KOPT-K1 (cell line): ENCODE measurements around the gene DUSP1.

Source experiments
- H3K27ac ChIP-seq: fragments of 200-600 bp; sonication (generic); 2 replicates; pipeline ENCODE4 v1.5.1; 2016; ENCODE audit warnings: antibody characterized with exemption, mild to moderate bottlenecking, low read depth, low read length; ENCODE audit not compliant: poor library complexity, severe bottlenecking
- H3K36me3 ChIP-seq: fragments of 200-600 bp; sonication (generic); 2 replicates; pipeline ENCODE4 v1.5.1; 2017; ENCODE audit warnings: antibody characterized with exemption, mild to moderate bottlenecking, low read length, moderate library complexity; ENCODE audit not compliant: insufficient read depth
- H3K9me3 ChIP-seq: fragments of 200-600 bp; sonication (generic); 2 replicates; pipeline ENCODE4 v1.5.1; 2017; ENCODE audit warnings: antibody characterized with exemption, low read length, mild to moderate bottlenecking; ENCODE audit not compliant: insufficient read depth, poor library complexity, severe bottlenecking

Gene DUSP1

GRCh38 chr5:172721455-172722326, 49.3 kb downstream of the DUSP1 start:
- no peaks in the 10 kb centered on the region for H3K36me3 ChIP-seq
- no peaks in the 10 kb centered on the region for H3K9me3 ChIP-seq
- no peak overlapping the region for H3K27ac ChIP-seq

GRCh38 chr5:172720655-172721054, 50.3 kb downstream of the DUSP1 start:
- no peaks in the 10 kb centered on the region for H3K9me3 ChIP-seq
- no peak overlapping the region for H3K27ac ChIP-seq
- H3K36me3 ChIP-seq = no peaks in the 10 kb centered on the region

DNA sequence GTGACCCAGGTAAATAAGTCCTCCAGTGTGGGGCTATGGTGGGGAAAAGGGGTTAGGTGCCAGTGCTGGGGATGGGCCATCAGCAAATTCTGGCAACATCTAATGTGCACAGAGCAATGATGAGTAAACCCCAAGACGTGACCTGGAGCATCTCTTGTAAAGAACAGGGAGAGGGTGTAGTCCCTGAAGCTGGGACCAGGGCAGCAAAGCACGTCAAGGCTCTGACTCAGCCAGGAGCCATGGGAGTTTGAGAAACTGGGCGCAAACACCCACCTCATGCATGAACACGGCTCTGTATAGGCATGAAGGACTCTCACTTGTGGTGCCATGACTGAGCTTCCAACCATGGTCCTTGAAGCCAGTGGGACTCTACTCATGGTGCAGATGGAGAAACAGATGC, 51.8 kb downstream of the DUSP1 start:
- no peaks in the 10 kb centered on the region for H3K9me3 ChIP-seq
- H3K36me3 ChIP-seq = no peaks in the 10 kb centered on the region
- H3K27ac ChIP-seq = no peak overlapping the region

DNA sequence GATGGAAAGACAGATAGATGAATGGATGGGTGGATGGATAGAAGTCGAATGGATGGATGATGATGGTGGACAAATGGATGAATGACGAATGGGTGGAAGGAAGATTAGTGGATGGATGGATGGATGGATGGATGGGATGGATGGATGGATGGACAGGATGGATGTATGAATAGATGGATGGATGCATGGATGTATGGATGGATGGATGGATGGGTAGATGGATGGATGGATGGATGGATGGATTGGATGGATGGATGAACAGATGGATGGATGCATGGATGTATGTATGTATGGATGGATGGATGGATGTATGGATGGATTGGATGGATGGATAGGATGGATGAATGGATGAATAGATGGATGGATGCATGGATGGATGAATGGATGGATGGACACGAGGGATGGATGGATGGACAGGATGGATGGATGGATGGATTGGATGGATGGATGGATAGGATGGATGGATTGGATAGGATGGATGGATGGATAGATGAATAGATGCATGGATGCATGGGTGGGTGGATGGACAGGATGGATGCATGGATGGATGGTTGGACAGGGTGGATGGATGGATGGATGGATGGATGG, 52.4 kb downstream of the DUSP1 start:
- Histone ChIP-seq H3K36me3 (no peaks in the 10 kb centered on the region), H3K27ac (no peak overlapping the region), H3K9me3 (no peaks in the 10 kb centered on the region)
